HS-27A (cell line): Measurements from ENCODE around the gene SYTL5.

Experiments used
- DNase-seq: peaks from one replicate; pipeline ENCODE4 v3.0.0-alpha.2; 2012; ENCODE audit warnings: low read depth, missing footprints

The SYTL5 gene

GRCh38 chrX:38149016-38149415 lies 142.7 kb downstream of the SYTL5 start:
- no peak for DNase-seq

GRCh38 chrX:38150993-38151392 lies 144.6 kb downstream of the SYTL5 start:
- no peak for DNase-seq

- peak; percentile 14 for DNase-seq
These were observed 145.1 kb downstream of the SYTL5 start for GRCh38 chrX:38151441-38151840.

GRCh38 chrX:38154340-38154739 lies 148.0 kb downstream of the SYTL5 start:
- DNase-seq: no peak

GRCh38 chrX:38154818-38155217 lies 148.5 kb downstream of the SYTL5 start:
- DNase-seq: no peak

- DNase-seq: no peak
These were observed 150.5 kb downstream of the SYTL5 start for GRCh38 chrX:38156838-38157237.

- no peak for DNase-seq
These were observed 156.8 kb downstream of the SYTL5 start for GRCh38 chrX:38163193-38163592.

GRCh38 chrX:38165023-38165422 lies 158.7 kb downstream of the SYTL5 start:
- DNase-seq: no peak

GRCh38 chrX:38166478-38167083 lies 160.2 kb downstream of the SYTL5 start:
- DNase-seq: no peak

- DNase-seq: no peak
These were observed 164.2 kb downstream of the SYTL5 start for GRCh38 chrX:38170556-38170955.

GRCh38 chrX:38172596-38172995 lies 166.2 kb downstream of the SYTL5 start:
- no peak for DNase-seq

GRCh38 chrX:38175139-38175538 lies 168.8 kb downstream of the SYTL5 start:
- no peak for DNase-seq

- DNase-seq: no peak
These were observed 172.0 kb downstream of the SYTL5 start for GRCh38 chrX:38178396-38178795.
